NCI-H774 (cell line): ENCODE data around the gene ACAD8.

Experiments used
- DNase-seq: peaks from one replicate; lab custom pipeline; 2025; lab: John Stamatoyannopoulos, UW

Gene ACAD8

DNA sequence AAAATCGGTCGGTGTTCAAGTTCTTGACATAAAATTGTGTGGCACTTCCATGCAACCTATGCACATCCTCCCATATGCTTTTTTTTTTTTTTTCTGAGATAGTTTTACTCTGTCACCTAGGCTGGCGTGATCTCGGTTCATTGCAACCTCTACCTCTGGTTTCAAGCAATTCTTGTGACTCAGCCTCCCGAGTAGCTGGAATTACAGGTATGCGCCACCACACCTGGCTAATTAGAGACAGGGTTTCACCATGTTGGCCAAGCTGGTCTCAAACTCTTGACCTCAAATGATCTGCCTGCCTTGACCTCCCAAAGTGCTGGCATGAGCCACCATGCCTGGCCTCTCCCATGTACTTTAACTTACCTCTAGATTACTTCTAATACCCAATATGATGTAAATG is 37.8 kb downstream of the ACAD8 start:
- DNase-seq: no peak

DNA sequence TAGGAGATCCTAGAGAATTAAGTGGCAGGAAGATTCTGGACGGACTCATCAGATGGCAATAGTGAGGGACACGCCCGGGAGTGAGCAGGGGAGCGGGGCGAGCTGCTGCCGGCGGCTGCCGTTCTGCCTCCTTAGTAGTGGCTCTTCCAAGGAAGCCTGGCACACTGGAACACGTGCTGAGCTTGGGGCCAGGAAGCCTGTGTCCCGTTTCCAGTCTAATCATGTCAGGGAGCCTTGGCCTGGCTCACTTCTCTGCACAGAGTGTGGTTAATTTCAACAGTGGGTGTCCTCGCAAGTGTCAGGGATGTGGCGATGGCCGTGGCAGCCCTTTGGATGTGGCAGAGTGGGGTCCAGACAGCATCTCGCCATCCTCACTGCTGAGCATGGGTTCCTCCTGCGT is 39.3 kb downstream of the ACAD8 start:
- no peak for DNase-seq

DNA sequence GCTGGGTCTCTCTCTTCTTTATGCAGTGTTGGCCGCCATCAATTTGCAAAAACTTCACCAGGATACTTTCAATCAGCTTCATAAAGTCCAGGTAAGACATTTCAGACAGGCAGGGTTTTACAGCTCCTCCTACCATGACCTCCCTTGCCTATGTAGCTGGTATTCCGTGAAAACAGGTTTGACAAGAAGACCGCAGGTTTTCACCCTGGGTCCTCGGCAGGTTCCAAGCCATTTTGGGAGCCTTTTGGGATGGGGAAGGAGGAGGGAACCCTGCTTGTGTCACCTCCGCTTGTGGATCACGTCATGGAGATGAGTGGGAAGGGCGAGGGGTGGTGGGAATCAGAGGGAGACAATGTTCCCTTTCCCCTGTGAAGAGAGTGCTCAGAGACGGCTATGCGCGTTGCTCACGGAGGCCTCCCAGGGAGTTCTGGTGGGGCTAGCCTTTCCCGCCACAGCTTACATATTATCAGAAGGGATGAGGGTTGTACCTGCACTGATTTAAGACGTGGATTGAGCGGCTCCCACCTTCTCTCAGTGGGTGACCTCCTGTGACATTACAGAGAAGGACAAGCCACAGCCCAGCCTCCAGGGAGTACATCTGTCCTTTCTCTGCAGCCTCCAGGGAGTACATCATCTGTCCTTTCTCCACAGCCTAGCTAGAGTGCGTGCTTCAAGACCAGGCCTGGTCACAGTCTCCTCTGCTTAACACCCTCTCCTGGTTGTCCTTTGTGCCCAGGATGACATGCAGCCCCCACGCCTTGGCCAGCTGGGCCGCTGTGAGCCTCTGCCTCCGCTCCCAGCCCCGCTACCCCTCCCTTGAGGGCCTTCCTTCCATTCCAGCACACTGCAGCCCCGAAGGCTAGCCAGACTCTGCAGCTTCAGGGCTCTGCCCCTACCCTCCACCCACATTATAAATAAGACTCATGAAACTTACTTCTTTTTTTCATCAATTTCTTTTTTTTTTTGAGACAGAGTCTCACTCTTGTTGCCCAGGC is 40.0 kb downstream of the ACAD8 start:
- DNase-seq: no peak

DNA sequence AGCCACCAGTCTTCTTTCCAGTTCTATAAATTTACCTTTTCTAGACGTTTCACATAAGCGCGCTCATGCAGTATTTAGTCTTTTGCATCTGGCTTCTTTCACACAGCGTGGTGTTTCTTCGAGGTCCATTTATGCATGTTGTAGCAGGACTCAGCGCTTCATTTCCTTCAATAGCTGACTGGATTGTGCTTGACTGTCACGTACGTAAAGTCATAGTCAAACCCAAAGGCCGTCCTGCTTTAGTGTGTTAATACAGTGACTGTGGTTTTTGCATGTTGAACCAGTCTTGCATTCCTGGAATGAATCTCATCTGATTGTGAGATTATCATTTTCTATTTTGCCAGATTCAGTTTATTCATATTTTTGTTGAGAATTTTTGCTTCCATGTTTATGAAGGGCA is 41.3 kb downstream of the ACAD8 start:
- no peak for DNase-seq

DNA sequence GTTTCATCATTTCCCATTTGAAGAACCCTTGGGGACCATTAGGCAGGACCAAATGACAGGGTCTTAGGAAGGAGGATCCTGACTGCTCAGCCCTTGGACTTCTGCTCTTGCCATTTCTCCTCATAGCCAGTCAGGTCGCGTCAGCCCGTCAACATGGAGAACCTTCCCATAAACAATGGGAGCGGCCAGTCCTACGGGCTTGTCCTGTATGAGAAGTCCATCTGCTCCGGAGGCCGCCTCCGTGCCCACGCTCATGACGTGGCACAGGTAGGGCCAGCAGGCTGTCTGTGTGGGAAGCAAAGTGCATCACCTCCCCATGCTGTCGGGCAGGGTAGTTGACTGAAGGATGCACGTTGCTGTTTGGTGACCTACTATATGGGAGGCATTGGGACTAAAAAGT is 58.9 kb downstream of the ACAD8 start:
- DNase-seq: no peak

DNA sequence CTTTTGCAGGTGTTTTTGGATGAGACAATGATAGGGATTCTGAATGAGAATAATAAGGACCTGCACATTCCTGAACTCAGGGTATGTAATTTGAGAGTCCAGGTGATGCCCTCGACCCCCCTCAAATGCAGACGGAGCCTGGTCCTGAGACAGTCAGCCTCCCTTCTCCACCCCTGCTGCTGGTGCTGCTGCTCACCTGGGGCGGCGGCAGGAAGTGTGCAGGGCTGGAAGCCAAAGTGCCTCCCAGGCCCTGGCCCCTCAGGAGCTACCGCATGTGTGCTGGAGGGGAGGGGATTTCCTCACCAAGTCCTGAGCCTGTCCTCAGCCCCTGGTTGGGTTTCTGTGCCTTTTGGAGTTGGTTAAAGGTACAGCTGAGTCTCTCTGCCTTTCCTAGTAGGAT is 59.4 kb downstream of the ACAD8 start:
- no peak for DNase-seq

DNA sequence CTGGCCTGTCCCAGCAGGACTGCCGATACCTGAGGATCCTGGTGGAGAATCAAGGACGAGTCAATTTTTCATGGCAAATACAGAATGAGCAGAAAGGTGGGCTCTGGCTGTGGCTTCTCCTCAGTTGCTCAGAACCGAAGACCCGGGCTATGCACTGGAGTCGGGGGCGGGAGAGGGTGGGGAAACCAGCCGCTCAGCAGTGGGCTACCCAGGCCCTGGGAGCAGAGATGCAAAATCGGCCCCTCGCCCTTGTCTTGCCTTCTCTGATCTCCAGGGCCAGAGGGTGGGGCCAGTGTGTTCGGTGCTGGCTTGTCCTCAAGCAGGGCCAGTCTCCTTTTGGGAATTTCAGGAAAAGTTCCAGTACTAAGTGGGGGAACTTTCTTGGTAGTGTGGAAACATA is 60.0 kb downstream of the ACAD8 start:
- DNase-seq: no peak

DNA sequence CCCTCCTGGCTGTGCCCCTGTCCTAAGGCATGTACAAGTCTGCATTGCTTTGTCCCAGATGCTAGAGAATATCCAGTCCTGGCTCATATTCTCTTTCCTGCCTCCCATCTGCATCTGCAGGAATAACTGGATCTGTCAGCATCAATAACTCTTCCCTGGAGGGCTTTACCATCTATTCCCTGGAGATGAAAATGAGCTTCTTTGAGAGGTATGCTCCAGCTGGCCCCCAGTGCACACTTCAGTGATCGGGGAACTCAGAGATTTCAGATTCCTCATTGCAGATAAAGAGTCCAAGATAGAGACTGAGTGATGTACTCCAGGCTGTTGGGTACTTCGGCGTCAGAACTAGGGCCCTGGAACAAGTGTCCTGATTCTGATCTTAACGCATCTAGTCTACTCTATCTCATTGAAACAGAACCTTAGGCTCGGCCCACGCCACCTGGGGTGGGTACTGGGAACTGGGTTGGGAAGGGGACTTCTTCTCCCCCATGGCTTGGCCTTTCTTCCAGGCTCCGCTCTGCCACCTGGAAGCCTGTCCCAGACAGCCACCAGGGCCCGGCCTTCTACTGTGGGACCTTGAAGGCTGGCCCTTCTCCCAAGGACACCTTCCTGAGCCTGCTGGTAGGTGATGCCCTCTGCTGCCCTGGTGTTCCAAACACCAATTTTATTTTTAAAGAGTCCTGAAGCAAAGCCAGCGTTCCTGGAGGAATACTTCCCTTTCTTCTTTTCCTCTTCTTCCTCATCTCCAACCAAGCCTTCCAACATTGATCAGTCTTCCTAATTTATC is 60.6 kb downstream of the ACAD8 start:
- DNase-seq: no peak
